ENCODE results near the gene RIMBP2.

The RIMBP2 gene

GRCh38 chr12:130601327-130601726 is 114.8 kb downstream of the RIMBP2 start:
- TF ChIP-seq, protein P1, sequence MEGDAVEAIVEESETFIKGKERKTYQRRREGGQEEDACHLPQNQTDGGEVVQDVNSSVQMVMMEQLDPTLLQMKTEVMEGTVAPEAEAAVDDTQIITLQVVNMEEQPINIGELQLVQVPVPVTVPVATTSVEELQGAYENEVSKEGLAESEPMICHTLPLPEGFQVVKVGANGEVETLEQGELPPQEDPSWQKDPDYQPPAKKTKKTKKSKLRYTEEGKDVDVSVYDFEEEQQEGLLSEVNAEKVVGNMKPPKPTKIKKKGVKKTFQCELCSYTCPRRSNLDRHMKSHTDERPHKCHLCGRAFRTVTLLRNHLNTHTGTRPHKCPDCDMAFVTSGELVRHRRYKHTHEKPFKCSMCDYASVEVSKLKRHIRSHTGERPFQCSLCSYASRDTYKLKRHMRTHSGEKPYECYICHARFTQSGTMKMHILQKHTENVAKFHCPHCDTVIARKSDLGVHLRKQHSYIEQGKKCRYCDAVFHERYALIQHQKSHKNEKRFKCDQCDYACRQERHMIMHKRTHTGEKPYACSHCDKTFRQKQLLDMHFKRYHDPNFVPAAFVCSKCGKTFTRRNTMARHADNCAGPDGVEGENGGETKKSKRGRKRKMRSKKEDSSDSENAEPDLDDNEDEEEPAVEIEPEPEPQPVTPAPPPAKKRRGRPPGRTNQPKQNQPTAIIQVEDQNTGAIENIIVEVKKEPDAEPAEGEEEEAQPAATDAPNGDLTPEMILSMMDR (IDR thresholded peaks at IDR 0.05; ENCODE audit: insufficient read depth, low read depth, low read length, missing control alignments): no peak
- H3K4me3 ChIP-seq (ENCODE audit: low read length): no peak overlapping the region
- no peak for DNase-seq (ENCODE audit: low read depth)

GRCh38 chr12:130596241-130596640 is 119.9 kb downstream of the RIMBP2 start:
- no peak overlapping the region for H3K4me3 ChIP-seq (ENCODE audit: low read length)
- no peak for DNase-seq (ENCODE audit: low read depth)
- TF ChIP-seq, protein P1 (IDR thresholded peaks at IDR 0.05; ENCODE audit: insufficient read depth, low read depth, low read length, missing control alignments): no peak

DNA sequence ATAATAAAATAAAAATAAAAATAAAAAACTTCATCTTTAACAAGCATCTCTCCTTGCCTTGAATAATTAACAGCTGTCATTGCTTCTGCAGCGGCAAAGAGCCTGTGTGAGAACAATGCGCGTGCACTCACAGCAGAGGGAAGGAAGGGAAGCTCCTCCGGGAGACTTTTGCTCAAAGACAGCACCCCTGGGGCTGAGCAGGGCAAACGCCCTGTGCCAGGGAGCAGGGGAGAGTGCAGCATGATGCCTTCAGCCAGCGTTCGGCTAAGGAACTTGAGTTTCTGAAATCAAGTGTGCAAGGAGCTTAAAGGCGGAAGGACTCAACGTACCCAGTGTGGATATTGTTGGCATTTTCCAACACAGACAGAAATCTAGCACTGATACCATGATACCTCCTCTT is 120.5 kb downstream of the RIMBP2 start:
- TF ChIP-seq, protein P1 (IDR thresholded peaks at IDR 0.05; ENCODE audit: insufficient read depth, low read depth, low read length, missing control alignments): no peak
- no peak overlapping the region for H3K4me3 ChIP-seq (ENCODE audit: low read length)
- no peak for DNase-seq (ENCODE audit: low read depth)

- no peak overlapping the region for H3K4me3 ChIP-seq (ENCODE audit: low read length)
- TF ChIP-seq, protein P1 (IDR thresholded peaks at IDR 0.05; ENCODE audit: insufficient read depth, low read depth, low read length, missing control alignments): no peak
- DNase-seq (ENCODE audit: low read depth): no peak
Observed at GRCh38 chr12:130593056-130593455, 123.0 kb downstream of the RIMBP2 start.

- no peak overlapping the region for H3K4me3 ChIP-seq (ENCODE audit: low read length)
- TF ChIP-seq, protein P1 (IDR thresholded peaks at IDR 0.05; ENCODE audit: insufficient read depth, low read depth, low read length, missing control alignments): no peak
Observed at GRCh38 chr12:130592641-130593040, 123.5 kb downstream of the RIMBP2 start.

GRCh38 chr12:130591736-130592135 is 124.4 kb downstream of the RIMBP2 start:
- TF ChIP-seq, protein P1 (IDR thresholded peaks at IDR 0.05; ENCODE audit: insufficient read depth, low read depth, low read length, missing control alignments): no peak
- no peak overlapping the region for H3K4me3 ChIP-seq (ENCODE audit: low read length)
- no peak for DNase-seq (ENCODE audit: low read depth)

More at GRCh38 chr12:130592641-130593040, 123.5 kb downstream of the RIMBP2 start:
- DNase-seq (ENCODE audit: low read depth): no peak

DNA sequence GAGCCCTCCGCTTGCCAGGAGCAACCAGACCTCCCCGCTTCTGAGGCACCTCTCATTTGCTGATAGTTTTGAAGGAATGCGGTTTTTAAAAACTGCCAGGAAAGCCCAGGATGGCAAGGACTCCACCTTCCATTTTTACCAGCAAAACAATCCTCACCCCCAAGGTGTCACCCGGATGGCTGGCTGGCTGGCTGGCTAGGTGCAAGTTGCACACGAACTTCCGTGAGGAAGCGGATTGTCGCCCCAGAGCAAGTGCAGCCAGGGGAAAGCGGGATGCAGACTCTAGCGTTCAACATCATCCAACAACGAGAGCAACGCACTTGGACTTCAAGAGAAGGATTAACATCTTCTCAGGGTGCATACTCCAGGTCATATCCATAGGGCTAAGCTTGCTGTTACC is 125.4 kb downstream of the RIMBP2 start:
- no peak for DNase-seq (ENCODE audit: low read depth)
- TF ChIP-seq, protein P1 (IDR thresholded peaks at IDR 0.05; ENCODE audit: insufficient read depth, low read depth, low read length, missing control alignments): no peak
- no peak overlapping the region for H3K4me3 ChIP-seq (ENCODE audit: low read length)

All from epithelial cell of esophagus (primary cell).